ENCODE results near the gene SLFN5. TPM values are rescaled to one million over a fixed set of nuclear protein-coding genes. Genes with fewer than 3 reads are reported as not detected.
"Not testable (repeated sequence)": the region's sequence is repeated elsewhere in the genome, so short reads cannot be mapped to it uniquely, and the experiment has no call there.

SLFN5 gene
- total RNA-seq: 10 to 100 TPM in 1 of 2 donors, 1 to 10 TPM in 1; 7.7 to 12.8 TPM
- long read RNA-seq, full-length matches to known transcripts: 3 of 4 reads
- long read RNA-seq, partial matches to known transcripts: 0 of 4 reads
- long read RNA-seq, other reads (novel, unspliced or antisense): 1 of 4 reads

DNA sequence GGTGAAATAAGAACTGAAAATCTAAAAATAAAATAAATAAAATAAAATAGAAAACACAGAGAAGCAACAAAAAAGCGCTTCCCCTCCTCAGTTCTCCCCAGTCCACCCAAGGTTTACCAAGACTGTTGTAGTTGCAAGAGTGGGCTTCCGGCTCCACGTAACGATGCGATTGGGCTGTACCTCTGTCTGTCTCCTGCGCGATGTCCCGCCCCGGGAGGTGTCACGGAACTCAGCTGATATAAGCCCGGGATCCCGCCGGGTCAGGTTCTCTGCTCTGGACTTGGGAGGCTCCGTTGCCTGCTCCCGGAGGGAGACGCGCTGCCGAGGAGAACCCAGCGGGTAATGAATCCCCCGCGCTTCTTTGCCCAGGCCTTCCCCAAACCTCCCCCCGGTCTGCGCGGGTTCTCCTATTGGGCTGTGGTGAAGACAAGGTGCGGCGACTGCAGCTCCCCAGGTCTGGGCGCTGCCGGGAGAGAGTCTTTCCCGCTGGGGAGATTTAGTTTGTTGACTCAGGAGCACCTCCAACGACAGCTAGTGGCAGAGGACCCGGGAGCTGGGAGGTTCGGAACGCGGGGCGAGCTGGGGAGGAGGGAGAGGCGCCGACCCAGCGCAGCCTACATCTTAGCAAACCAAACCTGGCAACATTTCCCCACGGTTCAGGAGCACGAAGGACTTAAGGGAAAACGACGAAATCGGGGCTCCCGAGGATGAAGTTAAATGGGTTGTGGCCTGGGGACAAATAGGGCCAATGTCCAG is at the start of gene SLFN5:
TSS of gene SLFN5 (plus strand) at position 268 of the 756 bp plus-strand sequence. CDS start 15,619 bp downstream, outside the sequence.
- ATAC-seq (peak; percentile 95), DNase-seq (peak; percentile 93 to 94)
- intact Hi-C loops (cut with DNase I, micrococcal nuclease): no loop called here

DNA sequence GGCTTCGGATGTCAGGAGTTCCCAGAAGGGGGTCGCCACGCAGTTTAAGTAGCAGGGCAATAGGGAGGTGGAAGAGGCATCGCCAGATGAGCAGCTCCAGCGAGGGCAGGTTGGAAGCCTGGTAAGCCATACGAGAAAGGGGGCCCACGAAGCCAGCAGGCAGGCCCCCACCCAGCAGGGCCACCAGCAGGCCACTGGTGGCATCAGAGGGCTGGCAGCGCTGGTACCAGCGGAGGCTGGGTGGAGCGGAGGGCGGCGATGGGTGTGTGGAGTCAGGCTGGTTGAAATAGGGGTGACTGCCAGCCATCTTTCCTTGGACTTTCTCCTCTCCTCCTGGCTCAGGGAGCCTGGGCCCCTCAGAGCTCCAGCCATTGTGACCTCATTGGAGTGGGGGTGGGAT is 48.9 kb upstream of the SLFN5 start, which contains the start of gene SLC35G3:
TSS of gene SLC35G3 (minus strand) at position 393 of the 400 bp plus-strand sequence. CDS start at position 307, 86 bp downstream.
- intact Hi-C loops (cut with DNase I, micrococcal nuclease); ATAC-seq: not testable (repeated sequence)

DNA sequence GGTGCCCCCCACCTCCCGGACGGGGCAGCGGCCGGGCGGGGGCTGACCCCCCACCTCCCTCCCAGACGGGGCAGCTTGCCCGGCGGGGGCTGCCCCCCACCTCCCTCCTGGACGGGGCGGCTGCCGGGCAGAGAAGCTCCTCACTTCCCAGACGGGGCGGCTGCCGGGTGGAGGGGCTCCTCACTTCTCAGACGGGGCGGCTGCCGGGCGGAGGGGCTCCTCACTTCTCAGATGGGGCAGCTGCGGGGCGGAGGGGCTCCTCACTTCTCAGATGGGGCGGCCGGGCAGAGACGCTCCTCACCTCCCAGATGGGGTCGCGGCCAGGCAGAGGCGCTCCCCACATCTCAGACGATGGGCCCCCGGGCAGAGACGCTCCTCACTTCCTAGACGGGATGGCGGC is 47.8 kb upstream of the SLFN5 start:
- DNase-seq; intact Hi-C loops (cut with DNase I, micrococcal nuclease); ATAC-seq: not testable (repeated sequence)

More for the DNA sequence above, 48.9 kb upstream of the SLFN5 start, which contains the start of gene SLC35G3:
- not testable (repeated sequence) for DNase-seq

DNA sequence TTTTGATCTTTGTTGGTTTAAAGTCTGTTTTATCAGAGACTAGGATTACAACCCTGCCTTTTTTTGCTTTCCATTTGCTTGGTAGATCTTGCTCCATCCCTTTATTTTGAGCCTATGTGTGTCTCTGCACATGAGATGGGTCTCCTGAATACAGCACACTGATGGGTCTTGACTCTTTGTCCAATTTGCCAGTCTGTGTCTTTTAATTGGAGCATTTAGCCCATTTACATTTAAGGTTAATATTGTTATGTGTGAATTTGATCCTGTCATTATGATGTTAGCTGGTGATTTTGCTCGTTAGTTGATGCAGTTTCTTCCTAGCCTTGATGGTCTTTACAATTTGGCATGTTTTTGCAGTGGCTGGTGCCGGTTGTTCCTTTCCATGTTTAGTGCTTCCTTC is 40.3 kb upstream of the SLFN5 start:
- ATAC-seq; intact Hi-C loops (cut with DNase I, micrococcal nuclease); DNase-seq: not testable (repeated sequence)

DNA sequence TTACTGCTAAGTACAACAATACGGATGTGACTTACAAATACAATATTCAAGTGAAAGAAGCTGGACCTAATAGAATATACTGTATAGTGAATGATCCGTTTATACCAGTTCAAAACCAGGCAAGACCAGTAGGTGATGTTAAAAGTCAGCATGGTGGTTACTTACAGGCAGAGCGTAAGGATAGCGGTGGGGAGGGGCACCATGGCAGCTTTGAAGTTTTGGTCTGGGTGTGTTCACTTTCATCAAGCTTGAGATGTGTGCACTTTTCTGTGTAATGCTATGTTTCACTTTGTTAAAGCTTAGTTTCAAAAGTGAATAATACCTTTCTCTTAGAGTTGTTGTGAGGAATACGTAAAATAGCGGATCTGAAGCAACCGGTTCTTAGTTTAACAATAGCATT is 32.1 kb upstream of the SLFN5 start:
- no peak for ATAC-seq
- intact Hi-C loops (cut with DNase I, micrococcal nuclease): no loop called here
- DNase-seq: no peak

DNA sequence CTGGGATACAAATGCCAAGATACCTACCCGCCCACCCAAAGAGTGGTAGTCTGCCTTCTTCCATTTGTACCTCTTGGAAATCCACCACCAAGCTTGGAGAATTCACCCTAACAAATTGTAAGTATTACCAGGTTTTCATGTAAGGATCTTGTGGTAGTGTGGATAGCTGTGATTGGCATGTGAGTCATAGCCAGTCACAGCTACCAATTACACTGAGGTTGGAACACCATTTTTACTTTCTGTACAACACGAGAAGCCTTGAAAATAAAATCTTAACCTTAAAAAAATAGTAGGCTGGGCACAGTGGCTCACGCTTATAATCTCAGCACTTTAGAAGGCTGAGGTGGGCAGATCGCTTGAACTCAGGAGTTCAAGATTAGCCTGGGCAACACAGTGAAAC is 30.2 kb upstream of the SLFN5 start:
- intact Hi-C loops (cut with DNase I, micrococcal nuclease): no loop called here

DNA sequence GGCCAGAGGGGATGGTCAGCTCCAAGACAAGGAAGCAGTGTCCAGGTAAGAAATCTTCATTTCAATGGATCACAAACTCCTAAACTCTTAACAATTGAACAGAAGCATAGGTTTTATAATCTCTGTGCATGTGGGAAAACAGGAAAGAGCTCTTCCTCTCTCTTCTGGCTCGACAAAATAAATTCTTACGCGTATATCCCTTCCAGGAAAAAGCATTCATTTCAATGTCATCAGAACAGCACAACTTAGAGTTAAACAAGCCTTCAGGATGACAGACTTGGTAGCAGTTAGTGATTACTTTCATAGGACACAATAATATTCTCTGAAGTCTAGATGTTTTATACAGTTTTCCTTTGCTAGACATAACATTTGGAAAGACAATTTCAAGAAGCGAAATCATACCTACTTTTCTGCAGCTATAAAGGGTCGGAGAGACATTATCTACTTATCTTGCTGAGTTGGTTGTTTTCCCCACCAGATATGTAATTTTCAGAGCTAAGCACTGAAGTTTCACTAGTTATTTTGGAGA is 29.4 kb upstream of the SLFN5 start:
- intact Hi-C loops (cut with DNase I, micrococcal nuclease): no loop called here
- DNase-seq (no peak), ATAC-seq (no peak)

More for the DNA sequence above, 30.2 kb upstream of the SLFN5 start:
- ATAC-seq (no peak), DNase-seq (no peak)

DNA sequence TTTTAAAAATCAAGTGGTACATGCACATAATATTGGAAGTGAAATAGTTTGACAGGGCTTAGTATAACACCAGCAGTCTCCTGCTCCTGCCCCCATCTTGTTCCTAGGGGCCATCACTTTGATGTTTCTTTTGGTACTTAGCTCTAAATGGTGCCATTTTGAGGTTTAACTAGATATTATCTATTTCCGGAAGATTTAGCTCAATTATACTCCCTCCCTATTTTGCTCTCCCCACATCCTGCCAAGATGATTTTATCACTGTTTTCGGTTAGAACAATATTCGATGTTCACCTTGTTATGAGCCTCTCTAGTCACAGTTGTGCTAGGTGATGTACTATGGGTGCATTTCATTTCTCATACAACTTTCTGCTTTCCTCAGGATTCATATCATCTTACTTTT is 28.7 kb upstream of the SLFN5 start:
- ATAC-seq: peak; percentile 24
- no peak for DNase-seq
- intact Hi-C loops (cut with DNase I, micrococcal nuclease): no loop called here

DNA sequence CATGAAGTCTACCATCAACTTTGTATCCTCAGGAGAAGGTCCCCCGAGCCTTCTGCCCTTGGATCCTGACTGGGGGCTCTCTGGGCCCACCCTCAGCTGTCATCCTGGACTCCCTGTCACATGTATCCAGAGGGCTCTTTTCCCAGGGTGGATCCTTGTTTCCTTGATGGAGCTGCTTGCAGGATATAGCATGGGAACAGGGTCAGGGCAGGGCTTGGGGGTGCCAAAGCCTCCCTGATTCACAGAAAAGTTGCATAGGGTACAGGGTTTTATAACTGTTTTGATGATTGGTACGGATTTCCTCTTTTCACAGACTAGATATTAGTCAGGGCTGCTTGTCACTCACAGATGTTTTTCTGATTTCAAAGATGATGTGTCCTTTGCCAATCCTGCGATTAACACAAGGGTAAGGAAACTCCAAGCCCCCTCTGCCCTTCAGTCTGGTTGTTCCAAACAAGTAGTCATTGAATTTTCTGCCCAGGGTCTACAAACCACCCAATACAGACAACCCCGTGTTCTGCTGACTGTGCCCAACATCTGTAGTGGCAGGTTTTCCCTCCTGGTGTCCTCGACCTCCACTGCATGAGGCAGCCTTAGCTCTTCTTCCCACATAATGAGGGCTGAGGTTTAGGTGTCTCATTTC is 28.1 kb upstream of the SLFN5 start:
- ATAC-seq (no peak), DNase-seq (no peak)
- intact Hi-C loops (cut with DNase I, micrococcal nuclease): no loop called here

DNA sequence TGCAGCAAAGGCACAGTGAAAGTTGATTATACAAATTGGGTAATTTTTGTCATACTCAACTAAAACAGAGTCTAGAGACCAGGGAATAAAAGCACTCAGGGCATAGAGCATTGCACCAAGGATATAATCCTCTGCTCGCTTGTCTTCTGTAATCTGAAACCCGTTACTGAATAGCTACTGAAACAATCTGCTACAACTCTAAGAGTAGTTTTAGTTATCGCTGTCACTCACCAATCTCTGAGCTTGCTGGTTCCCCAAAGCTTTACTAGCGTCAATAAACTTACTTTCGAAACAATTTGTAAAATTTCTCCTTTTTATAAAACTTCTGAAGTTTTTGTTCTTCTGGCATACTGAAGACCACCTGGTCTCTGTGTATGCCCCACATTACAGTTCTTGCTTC is 25.8 kb upstream of the SLFN5 start:
- DNase-seq (no peak), ATAC-seq (no peak)
- intact Hi-C loops (cut with DNase I, micrococcal nuclease): no loop called here

DNA sequence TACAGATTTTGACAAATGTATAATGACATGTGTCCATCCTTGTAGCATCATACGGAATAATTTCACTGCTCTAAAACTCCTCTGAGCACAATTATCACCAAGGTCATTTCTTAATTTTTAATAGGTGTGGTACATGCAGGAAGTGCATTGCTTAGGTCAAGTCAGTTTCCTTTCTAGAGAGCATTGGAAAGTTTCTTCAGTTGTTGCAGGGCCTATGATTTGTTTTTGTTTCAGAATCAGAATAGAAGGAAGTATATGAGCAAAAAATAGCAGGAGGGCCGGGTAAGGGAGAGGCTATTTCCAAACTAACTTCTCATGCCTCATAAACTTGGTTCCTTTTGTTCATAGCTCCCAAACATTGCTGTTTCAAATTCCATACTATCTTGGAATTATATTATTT is 24.0 kb upstream of the SLFN5 start:
- ATAC-seq (peak; percentile 24), DNase-seq (no peak)
- intact Hi-C loops (cut with DNase I, micrococcal nuclease): no loop called here

DNA sequence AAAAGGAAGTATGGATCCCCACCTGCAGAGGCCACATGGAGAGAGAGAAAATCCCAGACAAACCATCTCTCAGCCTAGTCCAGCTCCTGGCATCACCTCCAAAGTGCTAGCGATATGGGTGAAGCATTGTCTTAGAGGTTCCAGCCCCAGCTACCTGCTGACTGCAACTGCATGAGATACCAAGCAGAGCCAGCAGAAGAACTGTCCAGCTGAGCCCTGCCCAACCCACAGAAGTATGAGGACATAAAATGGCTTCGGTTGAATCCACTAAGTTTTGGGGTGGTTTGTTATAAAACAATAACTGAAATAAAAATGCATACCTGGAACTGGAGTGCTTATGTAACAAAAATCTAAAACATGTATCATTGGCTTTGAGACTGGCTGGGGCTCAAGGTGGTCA is 20.4 kb upstream of the SLFN5 start:
- intact Hi-C loops (cut with DNase I, micrococcal nuclease): no loop called here
- DNase-seq: no peak
- no peak for ATAC-seq

DNA sequence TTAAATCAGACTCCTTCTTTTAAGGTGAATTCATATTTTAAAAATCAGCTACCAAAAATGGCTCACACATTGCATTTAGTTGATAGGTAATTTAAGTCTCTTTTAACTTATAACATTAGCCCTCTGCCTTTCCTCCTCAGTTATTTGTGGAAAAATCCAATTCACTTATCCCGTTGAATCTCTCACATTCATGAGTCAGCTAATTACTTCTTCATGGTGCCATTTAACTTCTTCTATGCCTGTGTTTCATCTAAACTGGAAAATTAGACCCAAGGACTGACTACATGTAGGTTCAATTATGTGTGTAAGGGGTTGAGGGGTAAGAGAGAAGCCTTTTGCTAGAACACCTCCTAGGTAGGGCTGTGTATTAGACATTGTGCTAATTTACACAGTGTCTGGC is 18.4 kb upstream of the SLFN5 start:
- ATAC-seq (no peak), DNase-seq (no peak)
- intact Hi-C loops (cut with DNase I, micrococcal nuclease): no loop called here

DNA sequence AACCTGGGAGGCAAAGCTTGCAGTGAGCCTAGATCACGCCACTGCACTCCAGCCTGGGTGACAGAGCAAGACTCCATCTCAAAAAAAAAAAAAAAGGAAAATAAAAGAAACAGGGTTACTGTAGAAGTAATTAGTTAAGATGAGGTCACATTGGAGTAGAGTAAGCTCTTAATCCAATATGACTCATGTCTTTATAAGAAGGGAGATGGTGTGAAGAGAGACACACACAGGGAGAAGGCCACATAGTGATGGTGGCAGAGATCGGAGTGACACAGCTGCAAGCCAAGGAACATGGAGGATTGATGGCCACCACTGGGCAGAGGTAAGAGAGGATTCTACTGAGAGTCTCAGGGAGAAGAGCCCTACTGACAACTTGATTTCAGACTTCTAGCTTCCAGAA is 15.3 kb upstream of the SLFN5 start:
- intact Hi-C loops (cut with DNase I, micrococcal nuclease): no loop called here
- no peak for ATAC-seq
- no peak for DNase-seq

DNA sequence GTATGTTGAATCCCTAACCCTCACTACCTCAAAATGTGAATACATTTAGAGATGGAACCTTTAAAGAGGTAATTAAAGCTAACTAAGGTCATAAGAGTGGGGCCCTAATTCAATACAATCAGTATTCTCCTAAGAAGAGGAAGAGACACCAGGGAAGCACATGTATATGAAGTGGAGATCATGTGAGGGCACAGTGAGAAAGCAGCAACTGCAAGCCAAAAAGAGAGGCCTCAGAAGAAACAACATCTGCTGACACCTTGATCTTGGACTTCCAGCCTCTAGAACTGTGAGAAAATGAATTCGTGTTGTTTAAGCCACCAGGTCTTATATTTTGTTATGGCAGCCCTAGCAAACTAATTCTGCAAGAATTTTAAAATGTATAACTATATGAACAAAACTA is 13.2 kb upstream of the SLFN5 start:
- intact Hi-C loops (cut with DNase I, micrococcal nuclease): no loop called here
- ATAC-seq: no peak
- DNase-seq: no peak

DNA sequence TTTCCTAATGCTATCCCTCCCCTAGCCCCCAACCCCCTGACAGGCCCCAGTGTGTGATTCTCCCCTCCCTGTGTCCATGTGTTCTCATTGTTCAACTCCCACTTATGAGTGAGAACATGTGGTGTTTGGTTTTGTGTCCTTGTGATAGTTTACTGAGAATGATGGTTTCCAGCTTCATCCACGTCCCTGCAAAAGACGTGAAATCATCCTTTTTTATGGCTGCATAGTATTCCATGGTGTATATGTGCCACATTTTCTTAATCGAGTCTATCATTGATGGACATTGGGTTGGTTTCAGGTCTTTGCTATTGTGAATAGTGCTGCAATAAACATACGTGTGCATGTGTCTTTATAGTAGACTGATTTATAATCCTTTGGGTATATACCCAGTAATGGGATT is 8.6 kb upstream of the SLFN5 start:
- DNase-seq; intact Hi-C loops (cut with DNase I, micrococcal nuclease); ATAC-seq: not testable (repeated sequence)

DNA sequence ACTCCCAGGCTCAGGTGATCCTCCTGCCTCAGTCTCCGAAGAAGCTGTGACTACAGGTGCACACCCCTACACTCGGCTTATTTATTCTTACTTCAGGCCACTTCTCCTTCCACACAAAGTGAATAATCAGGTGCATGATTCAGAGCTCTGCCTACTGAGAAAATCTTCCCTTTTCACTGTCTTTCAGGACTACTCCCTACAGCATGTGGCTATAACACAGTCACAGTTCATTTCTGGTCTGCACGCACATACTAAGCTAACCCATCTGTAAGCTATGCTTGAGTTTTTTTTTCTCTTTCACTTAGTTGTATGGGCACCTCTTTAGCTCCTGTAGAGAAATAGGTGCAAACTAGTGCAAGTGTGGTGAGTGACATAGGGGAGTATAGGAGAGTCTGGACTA is 7.6 kb upstream of the SLFN5 start:
- intact Hi-C loops (cut with DNase I, micrococcal nuclease): no loop called here
- ATAC-seq (no peak), DNase-seq (no peak)

DNA sequence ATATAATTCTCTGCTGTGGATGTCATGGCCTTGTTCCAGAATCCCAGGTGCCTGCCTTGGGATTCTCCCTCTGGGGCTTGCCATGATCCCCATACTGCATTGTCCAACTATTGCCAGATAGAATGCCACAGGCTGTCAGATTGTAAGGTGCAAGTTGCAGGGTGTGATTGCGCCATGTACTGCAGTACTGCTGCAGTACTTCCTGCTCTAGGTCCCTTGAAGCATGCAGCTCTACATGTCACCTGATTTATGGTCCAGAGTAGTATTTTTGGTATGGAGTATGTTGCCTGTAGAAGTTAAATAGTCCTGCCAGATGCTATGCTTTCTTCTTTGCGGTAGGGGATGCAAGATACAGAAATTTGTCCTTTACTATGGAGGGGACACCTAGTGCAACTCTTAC is 7.0 kb upstream of the SLFN5 start:
- ATAC-seq (no peak), DNase-seq (no peak)
- intact Hi-C loops (cut with DNase I, micrococcal nuclease): no loop called here

DNA sequence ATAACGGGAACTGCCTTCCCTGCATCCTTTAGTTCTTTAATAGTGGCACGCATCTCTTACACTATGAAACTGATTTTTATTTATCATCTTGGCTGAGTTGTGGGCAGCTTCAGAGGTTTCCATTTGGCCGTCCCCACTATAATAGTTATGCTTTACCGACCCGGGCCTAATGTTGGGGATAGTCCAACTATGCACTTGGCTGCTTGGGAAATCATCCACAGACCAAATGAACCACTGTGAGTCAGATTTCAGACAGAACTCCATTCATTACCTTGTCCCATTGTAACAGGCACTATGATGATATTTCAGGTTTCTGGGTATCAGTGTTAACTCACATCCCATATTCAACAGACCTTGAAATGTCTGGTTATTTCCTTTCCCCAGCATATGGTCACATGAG is 6.1 kb upstream of the SLFN5 start:
- intact Hi-C loops (cut with DNase I, micrococcal nuclease): no loop called here
- ATAC-seq: no peak
- DNase-seq: no peak

DNA sequence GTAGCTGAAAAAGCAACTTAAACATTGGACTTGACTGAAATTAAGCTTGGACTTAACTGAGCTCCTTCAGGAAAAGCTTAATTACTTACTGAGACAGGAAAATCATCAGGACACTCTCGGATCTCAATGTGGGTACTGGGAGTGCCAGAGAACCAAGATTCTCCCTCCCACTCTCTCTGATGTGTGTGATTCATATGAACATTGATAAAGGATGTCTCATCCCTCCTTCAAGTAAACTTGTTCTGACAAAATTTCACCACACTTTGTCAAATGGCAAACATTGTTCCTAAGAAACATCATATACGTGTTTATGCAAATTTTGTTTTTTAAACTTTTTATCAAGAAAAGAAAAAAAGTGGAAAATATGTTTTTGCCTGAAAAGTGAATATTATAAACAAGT is 4.1 kb upstream of the SLFN5 start:
- DNase-seq (no peak), ATAC-seq (no peak)
- intact Hi-C loops (cut with DNase I, micrococcal nuclease): no loop called here
